IPS-15b (cell line): ENCODE results near the gene UBP1.
"Not testable (repeated sequence)": the region's sequence is repeated elsewhere in the genome, so short reads cannot be mapped to it uniquely, and the experiment has no call there.

Experiments used
- H3K27me3 ChIP-seq: one replicate; pipeline ENCODE4 v1.6.1; 2013; ENCODE audit warnings: low read length; ENCODE audit not compliant: control insufficient read depth, insufficient read depth
- H3K36me3 ChIP-seq: one replicate; pipeline ENCODE4 v1.6.1; 2013; ENCODE audit warnings: low read length; ENCODE audit not compliant: control insufficient read depth, insufficient read depth
- H3K4me1 ChIP-seq: one replicate; pipeline ENCODE4 v1.6.1; 2013; ENCODE audit warnings: mild to moderate bottlenecking, low read length; ENCODE audit not compliant: control insufficient read depth, insufficient read depth
- H3K4me3 ChIP-seq: one replicate; pipeline ENCODE4 v1.5.1; 2013; ENCODE audit warnings: low read depth, low read length
- H3K9ac ChIP-seq: one replicate; pipeline ENCODE4 v1.6.1; 2013; ENCODE audit warnings: low read depth, mild to moderate bottlenecking, low read length
- H3K9me3 ChIP-seq: one replicate; pipeline ENCODE4 v1.6.1; 2013; ENCODE audit warnings: mild to moderate bottlenecking, low read length; ENCODE audit not compliant: control insufficient read depth, insufficient read depth

Gene UBP1

DNA sequence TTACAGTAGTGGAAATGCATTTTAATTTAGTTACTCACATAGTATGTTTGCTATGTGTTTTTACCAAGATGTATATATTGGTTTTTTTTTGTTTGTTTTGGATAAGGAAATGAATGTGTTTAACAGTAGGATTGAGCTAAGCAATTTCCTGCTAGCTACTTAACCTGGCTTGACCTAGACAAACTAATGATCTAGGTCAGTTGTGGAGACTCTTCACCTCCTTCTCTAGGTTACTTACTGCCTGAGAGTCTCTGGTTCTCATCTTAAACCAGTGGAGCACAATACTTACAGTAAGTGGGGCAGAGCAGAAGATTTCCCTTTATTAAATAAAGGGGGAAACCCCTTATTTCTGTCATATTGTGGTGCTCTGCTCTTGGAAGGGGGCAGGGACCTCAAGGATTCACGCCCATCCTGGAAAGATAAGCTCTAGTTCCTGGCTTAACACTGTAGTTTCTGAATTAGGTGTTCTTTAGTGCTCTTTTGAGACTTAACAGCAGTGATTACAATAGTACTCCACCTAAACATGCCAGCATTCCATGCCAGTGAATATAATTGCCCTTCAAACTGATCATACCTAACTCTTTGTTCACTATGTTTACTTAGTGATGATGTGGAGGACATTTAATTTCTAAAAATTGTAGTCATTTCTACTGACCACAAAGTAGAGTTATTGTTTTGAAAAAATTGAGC lies 79.9 kb downstream of the UBP1 start:
- no peak overlapping the region for H3K9ac ChIP-seq
- no peaks in the 10 kb centered on the region for H3K4me1 ChIP-seq
- H3K4me3 ChIP-seq = no peak overlapping the region
- H3K9me3 ChIP-seq = no peaks in the 10 kb centered on the region
- no peaks in the 10 kb centered on the region for H3K36me3 ChIP-seq
- no peaks in the 10 kb centered on the region for H3K27me3 ChIP-seq

DNA sequence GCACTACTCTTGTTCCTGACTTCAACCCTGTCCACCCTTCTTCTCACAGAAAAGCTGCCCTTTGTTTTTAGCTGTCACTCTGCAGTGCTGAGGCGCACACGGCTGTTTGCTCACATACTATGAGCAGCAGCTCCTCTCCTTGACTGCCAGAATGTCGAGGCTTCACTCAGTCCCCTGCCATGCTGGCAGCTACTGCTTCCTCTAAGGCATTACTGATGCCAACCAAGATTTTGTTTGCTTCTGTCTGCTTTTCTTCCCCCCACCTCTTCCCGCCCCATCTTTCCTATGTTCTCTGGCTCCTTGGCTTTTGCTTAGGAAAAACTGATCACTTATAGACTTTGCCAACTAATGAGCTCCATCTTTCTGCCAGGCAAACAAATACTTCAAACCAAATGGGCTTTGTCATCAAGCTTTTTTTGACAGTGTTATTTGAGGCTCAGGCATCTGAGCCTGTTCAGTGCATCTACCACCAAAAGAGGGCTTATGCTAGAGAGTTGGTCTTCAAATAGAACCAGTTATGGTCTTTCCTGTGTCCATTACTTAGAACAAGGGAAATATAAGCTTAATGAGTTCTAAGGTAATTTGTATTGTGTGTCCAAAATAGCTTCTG lies 81.9 kb downstream of the UBP1 start:
- Histone ChIP-seq H3K9ac (no peak overlapping the region), H3K4me3 (no peak overlapping the region), H3K27me3 (no peaks in the 10 kb centered on the region), H3K4me1 (no peaks in the 10 kb centered on the region), H3K36me3 (no peaks in the 10 kb centered on the region), H3K9me3 (no peaks in the 10 kb centered on the region)

GRCh38 chr3:33355611-33356010 lies 84.6 kb downstream of the UBP1 start:
- Histone ChIP-seq H3K4me1 (no peaks in the 10 kb centered on the region), H3K27me3 (no peaks in the 10 kb centered on the region), H3K4me3 (no peak overlapping the region), H3K9me3 (no peaks in the 10 kb centered on the region), H3K36me3 (no peaks in the 10 kb centered on the region), H3K9ac (no peak overlapping the region)

DNA sequence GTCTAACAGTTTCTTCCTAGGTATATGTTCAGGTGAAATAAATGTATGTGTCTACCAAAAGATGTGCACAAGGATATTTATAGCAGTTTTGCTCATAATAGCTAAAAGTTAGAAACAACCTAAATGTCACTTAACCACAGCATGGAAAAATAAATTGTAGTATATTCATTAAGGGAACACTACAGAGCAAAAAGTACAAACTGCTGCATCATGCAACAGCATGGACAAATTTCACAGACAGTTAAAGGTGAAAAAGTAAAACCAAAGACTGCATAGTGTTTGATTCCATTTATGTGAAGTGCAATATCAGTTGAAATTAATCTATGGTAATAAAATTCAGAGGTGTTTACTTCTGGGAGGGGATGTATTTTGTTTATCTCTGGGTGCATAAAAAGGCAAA lies 100.4 kb downstream of the UBP1 start:
- Histone ChIP-seq H3K9me3 (no peaks in the 10 kb centered on the region), H3K4me1 (peaks cover 3% of the 10 kb centered on the region), H3K9ac (no peak overlapping the region), H3K36me3 (no peaks in the 10 kb centered on the region), H3K27me3 (no peaks in the 10 kb centered on the region), H3K4me3 (no peak overlapping the region)

DNA sequence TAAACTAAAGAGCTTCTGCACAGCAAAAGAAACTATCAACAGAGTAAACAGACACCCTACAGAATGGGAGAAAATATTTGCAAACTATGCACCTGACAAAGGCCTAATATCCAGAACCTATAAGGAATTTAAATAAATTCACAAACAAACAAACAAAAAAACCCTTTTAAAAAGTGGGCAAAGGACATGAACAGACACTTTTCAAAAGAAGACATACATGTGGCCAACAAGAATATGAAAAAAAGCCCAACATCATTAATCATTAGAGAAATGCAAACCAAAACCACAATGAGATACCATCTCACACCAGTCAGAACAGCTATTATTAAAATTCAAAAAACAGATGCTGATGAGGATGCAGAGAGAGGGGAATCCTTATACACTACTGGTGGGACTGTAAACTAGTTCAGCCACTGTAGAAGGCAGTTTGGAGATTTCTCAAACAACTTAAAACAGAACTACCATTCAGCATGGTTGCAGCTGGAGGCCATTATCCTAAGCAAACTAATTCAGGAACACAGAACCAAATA lies 101.2 kb downstream of the UBP1 start:
- not testable (repeated sequence) for H3K9ac ChIP-seq, H3K27me3 ChIP-seq

More for the DNA sequence above, 101.2 kb downstream of the UBP1 start:
- H3K36me3 ChIP-seq, H3K4me3 ChIP-seq, H3K4me1 ChIP-seq, H3K9me3 ChIP-seq: not testable (repeated sequence)
